Neural cell (in vitro differentiated cells): ENCODE results near the gene PAWR. TPM values are rescaled to one million over a fixed set of nuclear protein-coding genes. Genes with fewer than 3 reads are reported as not detected.

Experiments
- H2AFZ ChIP-seq: fragments of 200-600, 300-800 bp; sonication (generic), shearing (Covaris generic); 2 replicates; pipeline ENCODE4 v1.6.0; 2014; ENCODE audit warnings: low read depth, mild to moderate bottlenecking, antibody characterized with exemption, low read length, moderate library complexity
- H3F3A ChIP-seq: fragments of 200-600 bp; shearing (Covaris generic); 2 replicates; pipeline ENCODE4 v1.6.1; 2016; ENCODE audit warnings: mild to moderate bottlenecking, moderate library complexity, mixed read lengths, antibody characterized with exemption, low read length; ENCODE audit not compliant: insufficient read depth, poor library complexity, severe bottlenecking
- H3K27ac ChIP-seq: fragments of 200-600, 300-800 bp; sonication (generic), shearing (Covaris generic); 2 replicates; pipeline ENCODE4 v1.5.1; 2014; ENCODE audit warnings: mild to moderate bottlenecking, low read length, moderate library complexity
- H3K27me3 ChIP-seq: fragments of 300-800, 200-600 bp; sonication (generic), shearing (Covaris generic); 2 replicates; pipeline ENCODE4 v1.6.0; 2014; ENCODE audit warnings: mild to moderate bottlenecking, low read depth, low read length, moderate library complexity; ENCODE audit not compliant: insufficient read depth
- H3K36me3 ChIP-seq: fragments of 300-800, 200-600 bp; sonication (generic), shearing (Covaris generic); 2 replicates; pipeline ENCODE4 v1.5.1; 2014; ENCODE audit warnings: mild to moderate bottlenecking, antibody characterized with exemption, low read length, moderate library complexity; ENCODE audit not compliant: insufficient read depth
- H3K4me2 ChIP-seq: fragments of 300-800, 200-600 bp; sonication (generic), shearing (Covaris generic); 2 replicates; pipeline ENCODE4 v1.6.0; 2014; ENCODE audit warnings: mild to moderate bottlenecking, low read length
- H3K4me3 ChIP-seq: fragments of 300-800, 200-600 bp; sonication (generic), shearing (Covaris generic); 2 replicates; pipeline ENCODE4 v1.5.1; 2014; ENCODE audit warnings: mild to moderate bottlenecking, low read length, moderate library complexity
- H3K79me2 ChIP-seq: fragments of 200-600 bp; shearing (Covaris generic); replicated peaks from 2 replicates; pipeline ENCODE4 v1.6.0; 2014; ENCODE audit warnings: mild to moderate bottlenecking, low read length, moderate library complexity; ENCODE audit not compliant: insufficient read depth
- H3K9ac ChIP-seq: fragments of 300-800, 200-600 bp; sonication (generic), shearing (Covaris generic); 2 replicates; pipeline ENCODE4 v1.6.1; 2016; ENCODE audit warnings: mild to moderate bottlenecking, low read length, mixed read lengths
- H3K9me2 ChIP-seq: fragments of 200-600 bp; shearing (Covaris generic); 2 replicates; pipeline ENCODE4 v1.6.1; 2016; ENCODE audit warnings: mild to moderate bottlenecking, low read length, mixed read lengths; ENCODE audit not compliant: insufficient read depth
- H3K9me3 ChIP-seq: fragments of 200-600, 300-800 bp; sonication (generic), shearing (Covaris generic); 2 replicates; pipeline ENCODE4 v1.6.1; 2016; ENCODE audit warnings: mild to moderate bottlenecking, mixed run types, low read length, moderate library complexity, mixed read lengths
- H4K20me1 ChIP-seq: fragments of 200-600 bp; shearing (Covaris generic); 2 replicates; pipeline ENCODE4 v1.6.1; 2016; ENCODE audit warnings: mild to moderate bottlenecking, mixed run types; ENCODE audit not compliant: insufficient read depth
- CTCF ChIP-seq: fragments of 450-650 bp; IDR thresholded peaks from 2 replicates; pipeline ENCODE4 v1.5.1; 2014; ENCODE audit warnings: antibody characterized with exemption, mild to moderate bottlenecking, moderate library complexity; ENCODE audit not compliant: poor library complexity, severe bottlenecking
- EP300 ChIP-seq: fragments of 450-650 bp; conservative IDR thresholded peaks from 2 replicates; pipeline ENCODE4 v1.6.1; 2014; ENCODE audit warnings: antibody characterized with exemption, mild to moderate bottlenecking, moderate library complexity; ENCODE audit not compliant: poor library complexity, severe bottlenecking
- EZH2 ChIP-seq: fragments of 200-600, 300-800 bp; shearing (Covaris generic), sonication (generic); IDR thresholded peaks from 2 replicates; pipeline ENCODE4 v1.6.1; 2014; ENCODE audit warnings: antibody characterized with exemption, low read length, borderline replicate concordance, mild to moderate bottlenecking; ENCODE audit not compliant: insufficient read depth, poor library complexity, severe bottlenecking
- MXI1 ChIP-seq: fragments of 450-650 bp; conservative IDR thresholded peaks from 2 replicates; pipeline ENCODE4 v1.6.1; 2014; ENCODE audit warnings: antibody characterized with exemption, mild to moderate bottlenecking; ENCODE audit not compliant: poor library complexity, severe bottlenecking
- POLR2AphosphoS5 ChIP-seq: IDR thresholded peaks from 2 replicates; pipeline ENCODE4 v1.6.1; 2012
- RAD21 ChIP-seq: fragments of 450-650 bp; conservative IDR thresholded peaks from 2 replicates; pipeline ENCODE4 v1.6.1; 2014; ENCODE audit warnings: antibody characterized with exemption, mild to moderate bottlenecking, moderate library complexity
- REST ChIP-seq: IDR thresholded peaks from 2 replicates; pipeline ENCODE4 v1.6.1; 2012; ENCODE audit warnings: borderline replicate concordance
- SMC3 ChIP-seq: fragments of 450-650 bp; conservative IDR thresholded peaks from 2 replicates; pipeline ENCODE4 v1.6.1; 2014; ENCODE audit warnings: antibody characterized with exemption, mild to moderate bottlenecking, moderate library complexity; ENCODE audit not compliant: poor library complexity
- TAF1 ChIP-seq: IDR thresholded peaks from 2 replicates; pipeline ENCODE4 v1.6.1; 2012; ENCODE audit warnings: low read depth
- polyA plus RNA-seq: library from polyadenylated mRNA; depleted of rRNA; stranded (reverse); fragments of >200 nt; gene quantifications from 2 replicates; pipeline ENCODE4 v1.2.3, GENCODE V29; 2014

The PAWR gene
- polyA plus RNA-seq, 1 donor from 2014 or later, result 13.4 TPM

GRCh38 chr12:79706156-79706555 lies 15.4 kb upstream of the PAWR start:
- Histone ChIP-seq H3K4me3 (no peak overlapping the region), H3K9ac (no peak overlapping the region)
- no peak for TF ChIP-seq CTCF
- no peak for TF ChIP-seq REST
- TF ChIP-seq SMC3, result no peak
- no peak for TF ChIP-seq MXI1
- no peak for TF ChIP-seq EZH2
- no peak for TF ChIP-seq TAF1
- TF ChIP-seq POLR2AphosphoS5, result no peak
- TF ChIP-seq EP300, result no peak
- no peak for TF ChIP-seq RAD21

GRCh38 chr12:79698966-79699365 lies 8.2 kb upstream of the PAWR start:
- Histone ChIP-seq H3K9ac (no peak overlapping the region), H4K20me1 (no peaks in the 10 kb centered on the region), H3K27me3 (no peaks in the 10 kb centered on the region), H3K4me3 (no peak overlapping the region), H3K27ac (no peak overlapping the region), H3K36me3 (no peaks in the 10 kb centered on the region), H3K9me3 (no peaks in the 10 kb centered on the region), H3K4me2 (no peak overlapping the region), H3K9me2 (no peaks in the 10 kb centered on the region), H3F3A (no peaks in the 10 kb centered on the region), H3K79me2 (no peaks in the 10 kb centered on the region), H2AFZ (no peak overlapping the region)
- TF ChIP-seq REST (no peak), EZH2 (no peak), MXI1 (no peak), SMC3 (no peak), CTCF (no peak), TAF1 (no peak), POLR2AphosphoS5 (no peak), EP300 (no peak), RAD21 (no peak)

More at GRCh38 chr12:79706156-79706555, 15.4 kb upstream of the PAWR start:
- H3K79me2 ChIP-seq, result no peaks in the 10 kb centered on the region
- no peaks in the 10 kb centered on the region for H3K9me3 ChIP-seq
- H2AFZ ChIP-seq, result no peak overlapping the region
- no peaks in the 10 kb centered on the region for H3K36me3 ChIP-seq
- no peaks in the 10 kb centered on the region for H3K9me2 ChIP-seq
- H3K27me3 ChIP-seq, result no peaks in the 10 kb centered on the region
- no peaks in the 10 kb centered on the region for H3F3A ChIP-seq
- no peak overlapping the region for H3K27ac ChIP-seq
- H4K20me1 ChIP-seq, result no peaks in the 10 kb centered on the region
- no peak overlapping the region for H3K4me2 ChIP-seq
